NCI-H2196 (cell line): Measurements from ENCODE around the gene UBE2E2.
"Not testable (repeated sequence)": the region's sequence is repeated elsewhere in the genome, so short reads cannot be mapped to it uniquely, and the experiment has no call there.

Experiments used
- DNase-seq: peaks from one replicate; lab custom pipeline; 2025; ENCODE audit not compliant: unreplicated experiment; lab: John Stamatoyannopoulos, UW

Gene UBE2E2

DNA sequence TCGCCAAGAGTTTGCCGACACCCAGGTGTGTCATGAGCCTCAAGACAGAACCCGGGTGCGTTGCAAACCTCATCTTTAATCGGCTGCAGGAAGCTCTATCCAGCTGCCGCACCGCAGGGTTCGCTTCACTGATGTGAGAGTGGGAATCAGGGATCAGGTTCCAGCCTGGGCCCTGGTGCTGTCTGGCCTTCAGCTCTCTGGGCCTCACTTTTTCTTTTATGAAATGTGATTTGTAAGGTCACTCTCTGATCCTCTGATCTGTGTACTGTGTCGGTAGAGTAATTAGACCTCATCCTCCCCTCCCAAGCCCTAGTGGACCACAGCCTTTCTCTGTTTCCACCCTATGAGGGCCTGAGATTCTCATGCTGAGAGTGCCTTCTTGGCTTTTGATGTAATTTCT is 399.8 kb downstream of the UBE2E2 start:
- DNase-seq = no peak

DNA sequence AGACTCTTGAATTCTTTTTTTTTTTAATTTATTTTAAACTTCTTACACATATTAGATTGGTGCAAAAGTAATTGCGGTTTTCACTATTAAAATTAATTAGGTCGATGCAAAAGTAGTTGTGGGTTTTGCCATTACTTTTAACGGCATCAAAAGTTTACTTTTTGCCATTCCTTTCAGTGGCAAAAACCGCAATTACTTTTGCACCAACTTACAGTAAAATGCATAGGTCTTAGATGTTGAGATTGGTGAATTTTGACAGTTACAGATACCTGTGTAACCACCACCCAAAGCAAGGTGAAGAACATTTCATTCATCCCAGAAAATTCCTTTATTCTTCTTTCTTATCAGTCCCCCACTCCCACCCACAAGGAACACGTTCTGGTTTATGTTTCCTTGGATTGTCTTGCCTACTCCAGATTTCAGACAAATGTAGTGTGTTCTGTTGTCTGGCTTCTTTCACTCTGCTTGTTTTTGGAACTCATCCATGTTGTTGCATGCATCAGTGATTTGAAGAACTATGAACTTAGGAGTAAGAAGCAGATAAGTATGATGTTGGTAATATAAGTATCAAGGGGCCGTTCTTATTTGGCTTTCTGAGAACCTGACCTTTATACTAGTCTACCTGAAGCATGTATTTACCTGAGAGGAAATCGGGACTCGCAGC is 404.2 kb downstream of the UBE2E2 start:
- no peak for DNase-seq

DNA sequence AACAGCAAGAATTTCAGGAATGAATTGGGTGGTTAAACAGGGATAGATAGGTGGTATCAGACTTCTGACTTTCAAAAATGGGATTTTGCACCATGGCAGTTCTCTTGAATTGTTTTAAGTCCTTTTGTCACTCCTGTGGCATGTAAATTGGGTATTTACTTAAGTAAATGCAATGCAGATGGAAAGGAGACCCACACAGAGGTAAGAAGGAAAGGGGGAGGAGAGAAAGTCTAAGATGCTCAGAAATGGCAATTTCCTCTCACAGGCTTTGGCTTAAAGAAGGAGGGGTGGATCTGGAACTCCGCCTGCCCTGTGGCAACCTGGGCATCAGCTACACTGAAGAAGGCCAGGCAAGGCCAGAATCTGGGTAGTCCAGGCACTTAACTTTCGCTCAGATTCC is 405.5 kb downstream of the UBE2E2 start:
- DNase-seq = no peak

DNA sequence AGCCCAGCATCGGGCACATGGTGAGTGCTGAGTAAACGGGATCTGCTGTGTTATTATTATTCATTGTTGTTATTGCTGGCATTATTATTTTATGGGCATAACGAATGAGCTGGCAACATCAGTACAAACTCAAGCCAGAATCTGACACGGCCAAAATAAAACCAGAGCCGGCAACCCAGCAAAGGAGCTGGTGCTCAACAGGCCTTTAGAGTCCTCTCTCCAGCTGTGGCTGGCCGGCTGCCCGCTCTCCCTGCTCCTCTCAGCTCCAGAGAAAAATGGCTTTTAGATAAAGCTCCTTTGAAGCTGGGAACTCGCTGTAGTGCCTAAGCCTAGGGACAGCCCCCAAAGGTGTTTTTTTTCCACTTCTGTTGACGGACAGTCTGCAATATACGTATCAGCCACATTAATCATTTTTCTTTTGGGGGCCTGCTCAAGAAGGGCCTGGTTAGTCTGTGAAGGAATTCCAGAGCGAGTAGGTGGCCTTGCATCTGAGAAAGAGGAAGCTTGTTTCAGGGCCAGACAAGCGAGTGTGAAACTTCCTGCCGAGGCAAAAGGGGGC is 408.7 kb downstream of the UBE2E2 start:
- DNase-seq = no peak

DNA sequence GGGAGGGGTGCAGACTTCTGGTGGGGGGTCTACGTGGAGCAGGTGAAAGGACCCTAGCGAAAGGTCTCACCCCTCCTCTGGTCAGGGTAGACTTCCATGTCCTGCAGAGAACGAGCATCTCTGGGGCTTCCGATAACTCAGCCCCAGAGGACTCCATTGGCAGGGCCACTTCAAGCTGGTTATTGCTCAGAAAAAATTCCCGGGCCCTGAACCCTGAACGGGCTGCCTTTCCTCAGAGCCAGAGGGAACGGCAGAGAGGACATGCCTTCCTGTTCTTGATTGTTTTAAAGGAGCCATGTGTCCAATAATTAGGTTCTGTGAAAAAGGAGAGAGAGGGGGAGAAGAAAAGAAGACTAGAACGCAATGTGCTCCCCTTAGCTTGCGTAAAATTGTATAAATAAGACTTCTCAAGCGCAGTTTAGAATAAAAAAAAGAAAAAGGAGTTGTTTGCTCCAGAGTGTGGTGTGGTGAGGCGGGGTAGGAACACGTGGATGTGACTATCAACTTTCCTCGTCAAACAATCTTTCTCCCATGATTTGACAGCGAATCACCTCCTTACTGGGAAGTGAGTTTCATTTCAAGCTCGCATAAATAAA is 409.3 kb downstream of the UBE2E2 start:
- DNase-seq = no peak

DNA sequence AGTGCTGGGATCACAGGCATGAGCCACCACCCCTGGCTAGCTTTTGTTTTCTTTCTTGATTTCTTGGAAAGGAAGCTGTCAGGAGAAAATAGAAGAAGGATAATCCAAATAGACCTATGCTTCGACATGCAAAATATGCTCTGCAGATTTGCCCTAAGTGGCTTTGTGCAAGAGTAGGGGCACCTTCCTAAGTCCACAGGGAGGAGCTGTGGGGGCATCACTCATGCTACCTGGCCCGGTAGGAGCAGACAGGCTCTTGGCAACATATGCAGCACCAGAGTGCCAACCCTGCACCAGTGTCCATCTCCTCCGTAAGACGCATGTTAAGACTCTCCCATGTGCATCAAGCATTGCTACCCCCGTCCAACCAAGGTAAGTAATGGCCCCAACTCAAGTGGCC is 411.9 kb downstream of the UBE2E2 start:
- DNase-seq = no peak

DNA sequence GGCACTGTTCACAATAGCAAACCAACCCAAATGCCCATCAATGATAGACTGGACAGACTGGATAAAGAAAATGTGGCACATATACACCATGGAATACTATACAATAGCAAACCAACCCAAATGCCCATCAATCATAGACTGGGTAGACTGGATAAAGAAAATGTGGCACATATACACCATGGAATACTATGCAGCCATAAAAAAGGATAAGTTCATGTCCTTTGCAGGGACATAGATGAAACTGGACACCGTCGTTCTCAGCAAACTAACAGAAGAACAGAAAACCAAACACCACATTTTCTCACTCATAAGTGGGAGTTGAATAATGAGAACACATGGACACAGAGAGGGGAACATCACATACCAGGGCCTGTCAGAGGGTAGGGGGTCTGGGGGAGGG is 415.3 kb downstream of the UBE2E2 start:
- not testable (repeated sequence) for DNase-seq

DNA sequence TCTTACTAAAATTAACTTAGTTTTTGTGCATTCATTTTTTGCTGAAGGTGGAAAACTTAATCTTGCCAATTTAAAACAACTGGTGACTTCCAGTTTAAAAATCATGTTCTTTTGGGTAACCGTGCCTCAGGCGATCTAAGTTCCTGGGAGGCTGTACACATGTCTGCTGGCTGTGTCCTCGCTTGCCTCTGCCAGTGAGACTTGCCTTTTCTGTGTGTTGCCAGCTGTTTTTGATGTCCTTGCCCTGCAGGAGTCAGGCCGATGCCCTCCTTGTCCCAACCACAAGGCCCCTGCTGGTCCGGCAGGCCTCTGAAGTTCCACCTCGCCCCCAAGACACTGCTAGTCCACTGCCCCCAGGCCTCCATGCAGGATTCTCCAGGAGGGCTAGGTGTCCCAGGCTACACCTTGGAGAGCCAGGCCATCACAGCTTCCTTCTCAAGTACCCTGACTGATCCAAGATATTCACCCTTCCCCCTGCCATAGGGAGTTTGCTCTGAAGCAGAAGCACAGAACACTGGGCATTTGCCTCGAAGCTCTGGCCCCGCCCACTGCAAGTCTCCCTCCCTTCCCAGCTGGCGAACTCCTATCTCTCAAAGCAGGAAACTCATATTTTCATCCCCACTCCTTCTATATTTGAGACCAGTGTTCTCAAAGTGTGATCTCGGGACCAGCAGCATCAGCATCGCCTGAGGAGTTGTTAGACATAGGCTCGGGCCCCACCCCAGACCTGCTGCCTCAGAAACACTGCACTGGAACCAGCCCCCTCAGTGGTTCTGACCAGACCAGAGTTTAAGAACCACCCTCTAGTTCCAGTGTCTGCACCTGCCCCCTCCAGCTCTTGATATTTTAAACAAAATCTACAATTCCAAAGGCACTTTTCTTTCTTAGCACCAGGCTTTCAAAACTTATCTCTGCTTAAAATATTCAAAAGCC is 416.8 kb downstream of the UBE2E2 start:
- no peak for DNase-seq

DNA sequence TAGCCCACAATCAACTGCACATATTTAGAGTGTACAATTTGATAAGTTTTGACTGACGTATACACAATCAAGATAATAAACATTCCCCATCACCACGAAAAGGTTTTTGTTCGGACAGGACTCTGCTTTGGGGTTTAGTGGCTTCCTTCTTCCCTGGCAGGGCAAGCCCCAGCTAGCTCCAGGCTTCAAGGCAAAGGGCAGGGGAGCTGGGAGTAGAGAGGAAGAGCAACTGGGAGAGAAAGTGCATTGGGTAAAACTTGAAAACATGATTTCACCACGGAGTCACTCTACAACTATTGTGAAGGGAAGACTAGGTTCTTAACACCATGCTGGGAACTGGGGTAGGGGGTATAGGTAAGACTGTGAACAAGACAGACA is 417.5 kb downstream of the UBE2E2 start:
- no peak for DNase-seq

DNA sequence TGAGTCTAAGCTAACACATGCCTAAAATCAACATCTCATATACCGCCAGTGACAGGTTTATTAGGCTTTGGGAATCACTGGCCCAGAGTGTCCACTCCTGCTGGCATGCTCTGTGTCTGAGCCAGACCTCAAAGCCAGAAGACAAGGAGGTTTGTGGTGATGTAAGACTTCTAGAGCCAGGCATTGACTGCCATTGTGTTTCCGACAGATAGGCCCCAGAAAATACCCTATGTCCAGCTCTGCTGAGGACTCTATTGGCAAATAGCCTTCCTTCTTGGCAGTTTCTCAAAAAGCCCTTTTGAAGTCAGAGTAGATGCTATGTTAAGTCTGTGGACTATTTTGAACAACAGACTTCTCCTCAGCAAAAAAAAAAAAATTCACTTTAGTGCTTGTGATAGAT is 420.7 kb downstream of the UBE2E2 start:
- DNase-seq = peak; percentile 15

DNA sequence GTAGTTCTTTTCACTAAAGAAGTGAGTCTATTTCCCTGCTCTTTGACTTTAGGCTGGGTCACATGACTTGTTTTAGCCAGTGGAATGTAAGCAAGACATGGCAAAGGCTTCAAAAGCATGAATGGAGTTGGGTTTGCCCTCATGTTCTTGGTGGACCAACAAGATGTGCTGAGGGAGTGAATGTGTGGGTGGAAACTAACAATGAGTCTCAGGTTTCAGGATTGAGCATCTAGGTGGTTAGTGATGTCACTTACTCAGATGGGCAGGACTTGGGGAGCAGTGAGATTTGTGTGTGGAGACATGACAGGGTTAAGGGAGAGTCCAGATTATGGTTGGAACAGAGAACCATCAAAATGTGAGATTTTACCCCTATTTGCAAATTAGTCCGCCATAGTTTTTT is 421.2 kb downstream of the UBE2E2 start:
- no peak for DNase-seq

DNA sequence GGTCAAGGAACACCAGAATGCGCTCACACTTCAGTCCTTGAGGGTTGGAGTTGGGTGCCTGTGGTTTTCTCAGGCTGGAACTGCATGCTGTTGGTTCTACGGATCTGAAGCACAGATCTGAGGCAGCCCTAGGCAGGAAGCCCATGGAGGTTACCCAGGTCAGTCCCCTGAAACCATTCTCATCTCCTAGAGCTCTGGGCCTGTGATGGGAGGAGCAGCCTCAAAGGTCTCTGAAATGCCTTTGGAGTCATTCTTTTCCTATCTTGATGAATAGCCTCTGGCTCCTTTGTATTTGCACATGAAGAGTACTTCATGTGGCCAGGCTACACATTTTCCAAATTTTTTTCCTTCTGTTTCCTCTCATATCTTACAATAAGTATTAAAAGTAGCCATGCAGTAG is 423.3 kb downstream of the UBE2E2 start:
- no peak for DNase-seq

DNA sequence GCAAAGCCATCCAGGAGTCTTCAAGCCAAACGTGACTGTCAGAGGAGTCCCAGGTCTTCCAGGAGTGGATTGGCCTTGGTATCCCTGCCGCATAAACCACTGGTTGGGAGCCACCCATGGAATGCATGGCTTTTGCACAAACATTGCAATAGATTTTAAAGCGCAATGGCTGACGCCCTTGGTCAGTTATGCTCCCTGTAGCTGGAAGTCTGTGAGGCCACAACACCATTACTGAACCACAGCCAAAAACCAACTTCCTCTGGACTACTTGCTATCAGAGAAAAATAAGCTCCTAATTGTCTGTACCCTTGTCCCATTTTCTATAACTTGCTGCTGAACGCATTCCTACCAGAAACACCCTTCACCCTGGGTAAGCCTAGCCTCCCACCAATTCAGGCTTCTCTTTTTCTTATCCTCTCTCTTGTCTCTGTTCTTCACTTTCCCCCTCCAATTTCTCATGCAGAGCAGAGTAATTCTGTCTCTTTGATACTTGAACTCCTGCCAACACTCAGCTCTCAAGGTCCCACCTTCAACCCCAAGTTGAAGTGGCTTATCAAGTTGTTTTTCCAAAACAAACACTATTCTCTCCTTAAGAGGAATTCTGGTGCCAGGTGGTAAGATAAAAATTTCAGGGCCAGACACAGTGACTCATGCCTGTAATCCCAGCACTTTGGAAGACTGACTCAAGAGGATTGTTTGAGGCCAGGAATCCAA is 426.2 kb downstream of the UBE2E2 start:
- DNase-seq = peak; percentile 19

DNA sequence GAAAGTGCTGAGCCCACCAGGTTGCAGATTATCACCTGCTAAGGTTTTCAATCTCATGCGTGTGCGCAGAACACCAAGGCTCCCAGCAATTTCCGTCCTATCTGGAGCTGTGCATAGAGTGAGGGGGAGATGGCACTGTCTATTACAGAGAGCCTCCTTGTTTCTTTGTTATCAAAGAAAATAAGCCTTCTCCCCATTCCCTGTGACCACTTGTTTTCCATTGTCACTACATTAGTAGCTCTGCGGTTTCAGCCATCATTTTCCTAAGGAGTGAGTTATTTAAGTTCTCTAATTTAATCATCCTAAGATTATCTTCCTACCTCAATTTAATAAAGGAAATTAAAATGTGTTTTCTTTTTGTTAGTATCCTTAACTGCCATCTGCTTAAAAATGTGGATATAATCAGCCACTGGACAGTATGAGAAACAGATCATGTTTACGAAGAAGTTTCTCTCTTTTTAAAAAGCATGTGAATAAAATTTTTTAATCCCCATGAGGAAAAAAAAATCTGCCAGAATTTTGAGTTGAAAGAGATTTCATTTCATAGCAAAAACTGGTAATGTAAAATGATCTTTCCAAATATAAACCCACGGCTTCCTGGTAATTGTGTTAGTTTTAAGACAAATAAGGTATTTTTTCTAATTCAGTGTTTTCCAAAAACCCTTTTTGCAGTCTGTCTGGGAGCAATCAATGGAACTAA is 430.3 kb downstream of the UBE2E2 start:
- no peak for DNase-seq

DNA sequence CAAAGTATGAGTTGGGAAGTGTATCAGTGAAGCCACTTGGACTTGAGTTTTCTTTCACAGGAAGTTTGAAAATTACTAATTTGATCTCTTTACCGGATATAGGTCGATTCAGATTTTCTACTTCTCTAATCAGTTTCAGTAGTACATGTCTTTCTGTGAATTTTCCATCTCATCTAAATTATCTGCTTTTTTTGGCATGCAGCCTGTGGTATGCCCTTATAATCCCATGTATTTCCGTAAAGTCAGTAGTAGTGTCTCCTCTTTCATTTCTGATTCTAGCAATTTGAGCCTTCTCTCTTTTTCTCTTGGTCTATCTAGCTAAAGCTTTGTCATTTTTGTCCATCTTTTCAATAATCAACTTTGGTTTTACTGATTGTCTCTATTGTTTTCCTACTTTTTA is 434.2 kb downstream of the UBE2E2 start:
- DNase-seq = no peak

DNA sequence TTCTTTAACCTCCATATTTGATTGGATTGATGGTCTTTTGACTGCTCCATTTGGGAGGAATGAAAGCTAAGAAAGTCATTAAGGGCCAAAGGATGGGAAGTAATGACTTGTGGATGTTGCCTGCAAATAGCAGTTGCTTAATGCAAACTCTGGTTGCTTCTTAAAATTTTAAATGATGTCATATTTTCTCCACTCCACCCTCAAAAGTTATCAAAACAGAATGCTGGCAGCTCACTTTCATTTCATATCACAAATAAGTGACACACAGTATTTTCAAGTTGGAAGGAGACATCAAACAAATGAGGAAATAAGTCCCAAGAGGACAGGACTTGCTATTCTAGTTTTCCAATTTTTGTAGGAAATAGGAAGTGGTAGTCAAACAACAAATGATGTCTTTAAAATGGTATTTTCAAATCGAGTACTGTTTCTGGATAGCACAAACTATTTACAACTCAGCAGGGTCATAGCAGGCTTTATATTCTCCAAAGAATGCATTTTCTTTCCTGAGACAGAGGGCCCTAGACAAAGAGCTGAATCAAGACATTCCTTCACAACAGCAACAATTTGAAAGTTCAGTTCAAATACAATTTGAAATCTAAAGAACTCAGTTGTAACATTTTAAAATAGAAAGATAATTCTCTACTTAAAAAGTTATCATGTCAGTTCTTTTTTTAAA is 437.5 kb downstream of the UBE2E2 start:
- DNase-seq = no peak
